CD4-positive, alpha-beta T cell treated with Interleukin-17A for 4 hours (primary cell): ENCODE results near the gene STAG3.

Experiments
- DNase-seq: peaks from one replicate; pipeline ENCODE4 v3.0.0-alpha.2; 2020; ENCODE audit warnings: mixed read lengths

The STAG3 gene

GRCh38 chr7:100156331-100157068 is 21.2 kb upstream of the STAG3 start:
- no peak for DNase-seq

- DNase-seq, result no peak
Observed at GRCh38 chr7:100157069-100157333, 20.7 kb upstream of the STAG3 start.

GRCh38 chr7:100157334-100158228 is 20.1 kb upstream of the STAG3 start:
- no peak for DNase-seq

GRCh38 chr7:100158229-100159098 is 19.3 kb upstream of the STAG3 start, which contains the start of gene TRAPPC14:
TRAPPC14 (minus strand) TSS chr7:100158723; CDS start chr7:100158499, 224 bp downstream.
- peak; percentile 98 for DNase-seq

GRCh38 chr7:100159099-100159623 is 18.6 kb upstream of the STAG3 start:
- DNase-seq, result no peak

- no peak for DNase-seq
Observed at GRCh38 chr7:100160067-100160466, 17.7 kb upstream of the STAG3 start.

- peak; percentile 48 for DNase-seq
Observed at GRCh38 chr7:100163006-100163531, 14.6 kb upstream of the STAG3 start.

- no peak for DNase-seq
Observed at GRCh38 chr7:100163871-100164270, 13.8 kb upstream of the STAG3 start.

- peak; percentile 72 for DNase-seq
Observed at GRCh38 chr7:100166317-100166940, 11.3 kb upstream of the STAG3 start.

GRCh38 chr7:100166970-100167911 is 10.5 kb upstream of the STAG3 start:
- peak; percentile 7 for DNase-seq

GRCh38 chr7:100167912-100168323 is 9.8 kb upstream of the STAG3 start:
- DNase-seq, result peak; percentile 39

- DNase-seq, result peak; percentile 60
Observed at GRCh38 chr7:100169147-100169850, 8.4 kb upstream of the STAG3 start.

GRCh38 chr7:100170101-100170897 is 7.4 kb upstream of the STAG3 start:
- peak; percentile 33 for DNase-seq

- DNase-seq, result peak; percentile 59
Observed at GRCh38 chr7:100171087-100171681, 6.5 kb upstream of the STAG3 start.

- DNase-seq, result peak; percentile 51
Observed at GRCh38 chr7:100171840-100172239, 5.9 kb upstream of the STAG3 start.

GRCh38 chr7:100173806-100174495 is 3.8 kb upstream of the STAG3 start:
- DNase-seq, result peak; percentile 29

GRCh38 chr7:100174582-100174981 is 3.1 kb upstream of the STAG3 start:
- no peak for DNase-seq

GRCh38 chr7:100175296-100175935 is 2.3 kb upstream of the STAG3 start:
- DNase-seq, result no peak
